ENCODE measurements around the gene SLC17A1.

The SLC17A1 gene

GRCh38 chr6:25835442-25836283 is 3.8 kb upstream of the SLC17A1 start:
- DNase-seq, result no peak

GRCh38 chr6:25834950-25835349 is 3.1 kb upstream of the SLC17A1 start:
- Histone ChIP-seq H3K9me3 (replicated peaks; ENCODE audit: insufficient read depth, low read length) (no peaks in the 10 kb centered on the region), H3K27ac (ENCODE audit: low read length) (no peak overlapping the region), H3K79me2 (ENCODE audit: low read length) (no peaks in the 10 kb centered on the region), H3K27me3 (replicated peaks; ENCODE audit: insufficient read depth, low read length) (no peaks in the 10 kb centered on the region), H3K4me1 (ENCODE audit: low read length) (no peaks in the 10 kb centered on the region), H3K4me3 (ENCODE audit: low read length) (no peak overlapping the region), H2AFZ (ENCODE audit: low read length) (no peak overlapping the region), H4K20me1 (ENCODE audit: insufficient read depth, low read length) (no peaks in the 10 kb centered on the region), H3K36me3 (replicated peaks; ENCODE audit: insufficient read depth, low read length) (no peaks in the 10 kb centered on the region), H3K4me2 (ENCODE audit: low read depth, low read length) (no peak overlapping the region), H3F3A (ENCODE audit: insufficient read depth, low read length) (no peaks in the 10 kb centered on the region), H3K9ac (ENCODE audit: low read length) (no peak overlapping the region), H3K9me2 (replicated peaks; ENCODE audit: insufficient read depth, low read length) (no peaks in the 10 kb centered on the region)
- no peak for DNase-seq
- TF ChIP-seq EZH2phosphoT487 (IDR thresholded peaks at IDR 0.05; ENCODE audit: low read length) (no peak), CTCF (IDR thresholded peaks at IDR 0.05; ENCODE audit: low read length) (no peak), EZH2 (optimal IDR thresholded peaks at IDR 0.05; ENCODE audit: low read depth, low read length) (no peak)

More at GRCh38 chr6:25835442-25836283, 3.8 kb upstream of the SLC17A1 start:
- no peaks in the 10 kb centered on the region for H3K9me3 ChIP-seq (replicated peaks; ENCODE audit: insufficient read depth, low read length)
- no peak overlapping the region for H3K27ac ChIP-seq (ENCODE audit: low read length)
- no peaks in the 10 kb centered on the region for H3K9me2 ChIP-seq (replicated peaks; ENCODE audit: insufficient read depth, low read length)
- no peak overlapping the region for H2AFZ ChIP-seq (ENCODE audit: low read length)
- no peaks in the 10 kb centered on the region for H3K27me3 ChIP-seq (replicated peaks; ENCODE audit: insufficient read depth, low read length)
- no peak overlapping the region for H3K4me3 ChIP-seq (ENCODE audit: low read length)
- no peaks in the 10 kb centered on the region for H3K36me3 ChIP-seq (replicated peaks; ENCODE audit: insufficient read depth, low read length)
- no peaks in the 10 kb centered on the region for H3K79me2 ChIP-seq (ENCODE audit: low read length)
- no peaks in the 10 kb centered on the region for H3F3A ChIP-seq (ENCODE audit: insufficient read depth, low read length)
- H3K4me2 ChIP-seq (ENCODE audit: low read depth, low read length), result no peak overlapping the region
- TF ChIP-seq CTCF (IDR thresholded peaks at IDR 0.05; ENCODE audit: low read length), result no peak
- no peak for TF ChIP-seq EZH2phosphoT487 (IDR thresholded peaks at IDR 0.05; ENCODE audit: low read length)
- TF ChIP-seq EZH2 (optimal IDR thresholded peaks at IDR 0.05; ENCODE audit: low read depth, low read length), result no peak
- H3K4me1 ChIP-seq (ENCODE audit: low read length), result no peaks in the 10 kb centered on the region
- no peak overlapping the region for H3K9ac ChIP-seq (ENCODE audit: low read length)
- no peaks in the 10 kb centered on the region for H4K20me1 ChIP-seq (ENCODE audit: insufficient read depth, low read length)

- no peak overlapping the region for H3K27ac ChIP-seq (ENCODE audit: low read length)
- no peaks in the 10 kb centered on the region for H4K20me1 ChIP-seq (ENCODE audit: insufficient read depth, low read length)
- no peaks in the 10 kb centered on the region for H3K79me2 ChIP-seq (ENCODE audit: low read length)
- DNase-seq, result no peak
- no peaks in the 10 kb centered on the region for H3F3A ChIP-seq (ENCODE audit: insufficient read depth, low read length)
- H3K9me2 ChIP-seq (replicated peaks; ENCODE audit: insufficient read depth, low read length), result no peaks in the 10 kb centered on the region
- H3K27me3 ChIP-seq (replicated peaks; ENCODE audit: insufficient read depth, low read length), result no peaks in the 10 kb centered on the region
- no peak overlapping the region for H3K4me2 ChIP-seq (ENCODE audit: low read depth, low read length)
- H3K9me3 ChIP-seq (replicated peaks; ENCODE audit: insufficient read depth, low read length), result no peaks in the 10 kb centered on the region
- H3K4me3 ChIP-seq (ENCODE audit: low read length), result no peak overlapping the region
- H3K9ac ChIP-seq (ENCODE audit: low read length), result no peak overlapping the region
- no peaks in the 10 kb centered on the region for H3K36me3 ChIP-seq (replicated peaks; ENCODE audit: insufficient read depth, low read length)
- H2AFZ ChIP-seq (ENCODE audit: low read length), result no peak overlapping the region
- TF ChIP-seq EZH2 (optimal IDR thresholded peaks at IDR 0.05; ENCODE audit: low read depth, low read length) (no peak), EZH2phosphoT487 (IDR thresholded peaks at IDR 0.05; ENCODE audit: low read length) (no peak), CTCF (IDR thresholded peaks at IDR 0.05; ENCODE audit: low read length) (no peak)
- no peaks in the 10 kb centered on the region for H3K4me1 ChIP-seq (ENCODE audit: low read length)
These were observed 1.3 kb upstream of the SLC17A1 start for GRCh38 chr6:25833136-25833535.
